Measurements from ENCODE around the gene CPSF4. TPM values are rescaled to one million over a fixed set of nuclear protein-coding genes. Genes with fewer than 3 reads are reported as not detected.

The CPSF4 gene
- total and polyA plus RNA-seq, 8 donors, result 25.9 to 43.3 (median 33.0) TPM

- Histone ChIP-seq H3K4me1 (peaks cover 7 to 17% of the 10 kb centered on the region in 2 donors), H3K36me3 (peaks cover 0 to 100% of the 10 kb centered on the region in 2 donors), H3K27me3 (no peaks in the 10 kb centered on the region), H3K27ac (peak overlapping the region in 1 of 2 donors; percentile 19), H3K9me3 (no peaks in the 10 kb centered on the region), H3K4me3 (no peak overlapping the region)
- intact Hi-C loops (cut with DNase I), result no loop called here
- no peak for TF ChIP-seq CTCF (IDR thresholded peaks at IDR 0.05)
- ATAC-seq (peak; percentile 77), DNase-seq (peak in 2 of 4 donors; percentile 57 to 70)
Measured at GRCh38 chr7:99399597-99399996, 39.1 kb upstream of the CPSF4 start.

- ATAC-seq (no peak), DNase-seq (no peak)
- intact Hi-C loops (cut with DNase I), result no loop called here
- no peaks in the 10 kb centered on the region for H3K9me3 ChIP-seq
- H3K27ac ChIP-seq, result no peak overlapping the region
- no peak for TF ChIP-seq CTCF (IDR thresholded peaks at IDR 0.05)
- H3K36me3 ChIP-seq, result peaks cover 0 to 70% of the 10 kb centered on the region in 2 donors
- H3K4me1 ChIP-seq, result peaks cover 15 to 48% of the 10 kb centered on the region in 2 donors
- no peak overlapping the region for H3K4me3 ChIP-seq
- no peaks in the 10 kb centered on the region for H3K27me3 ChIP-seq
Measured at GRCh38 chr7:99402854-99403253, 35.9 kb upstream of the CPSF4 start.

GRCh38 chr7:99403764-99404163 is 35.0 kb upstream of the CPSF4 start:
- ATAC-seq, result no peak
- peak in 1 of 4 donors; percentile 51 for DNase-seq
- H3K4me3 ChIP-seq, result no peak overlapping the region
- H3K27ac ChIP-seq, result no peak overlapping the region
- H3K27me3 ChIP-seq, result no peaks in the 10 kb centered on the region
- peaks cover 15 to 48% of the 10 kb centered on the region in 2 donors for H3K4me1 ChIP-seq
- no peaks in the 10 kb centered on the region for H3K9me3 ChIP-seq
- peaks cover 0 to 61% of the 10 kb centered on the region in 2 donors for H3K36me3 ChIP-seq
- intact Hi-C loops (cut with DNase I), result no loop called here
- TF ChIP-seq CTCF (IDR thresholded peaks at IDR 0.05), result no peak

- Histone ChIP-seq H3K27me3 (no peaks in the 10 kb centered on the region), H3K9me3 (no peaks in the 10 kb centered on the region), H3K36me3 (peaks cover 0 to 55% of the 10 kb centered on the region in 2 donors), H3K4me3 (no peak overlapping the region), H3K4me1 (peaks cover 10 to 45% of the 10 kb centered on the region in 2 donors), H3K27ac (no peak overlapping the region)
- ATAC-seq (no peak), DNase-seq (peak in 1 of 4 donors; percentile 73)
- intact Hi-C loops (cut with DNase I), result no loop called here
- no peak for TF ChIP-seq CTCF (IDR thresholded peaks at IDR 0.05)
Measured at GRCh38 chr7:99404235-99404976, 34.3 kb upstream of the CPSF4 start.

GRCh38 chr7:99404977-99405320 is 33.8 kb upstream of the CPSF4 start:
- no peaks in the 10 kb centered on the region for H3K9me3 ChIP-seq
- peaks cover 12 to 46% of the 10 kb centered on the region in 2 donors for H3K4me1 ChIP-seq
- H3K27me3 ChIP-seq, result no peaks in the 10 kb centered on the region
- peaks cover 0 to 49% of the 10 kb centered on the region in 2 donors for H3K36me3 ChIP-seq
- TF ChIP-seq CTCF (IDR thresholded peaks at IDR 0.05), result no peak
- H3K4me3 ChIP-seq, result no peak overlapping the region
- intact Hi-C loops (cut with DNase I), result no loop called here
- no peak overlapping the region for H3K27ac ChIP-seq
- DNase-seq, result no peak
- ATAC-seq, result no peak
